ENCODE measurements around the gene PTGR3.

Gene PTGR3

DNA sequence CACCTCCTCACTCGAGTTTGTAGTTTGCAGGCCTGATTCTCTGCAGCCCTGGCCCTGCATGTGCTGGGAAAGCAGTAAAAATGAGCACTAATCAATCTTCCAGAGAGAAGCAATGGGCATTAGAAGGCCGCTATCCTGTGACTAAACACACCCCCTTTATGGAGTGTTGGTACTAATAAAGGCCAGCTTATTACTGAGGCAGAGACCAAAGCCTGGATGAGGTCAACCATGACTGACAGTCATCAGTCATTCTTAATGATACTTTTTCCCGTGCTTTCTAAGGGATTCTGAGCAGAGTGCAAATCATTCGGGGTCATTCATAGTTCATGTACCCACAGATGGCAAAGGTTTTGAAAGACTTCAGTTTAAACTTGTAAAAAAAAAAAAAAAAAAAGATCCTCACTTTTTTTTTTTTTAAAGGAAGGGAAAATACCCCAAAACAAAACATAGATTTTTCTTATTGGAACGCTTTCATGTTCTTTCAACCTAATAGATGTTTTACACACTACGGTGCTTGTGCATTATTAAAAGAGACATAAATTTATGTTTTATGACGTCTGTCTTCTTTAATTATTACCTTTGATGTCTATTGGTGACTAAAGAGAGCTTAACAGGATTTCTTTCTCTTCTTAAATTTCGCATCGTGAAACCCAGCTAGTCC, 14.9 kb upstream of the PTGR3 start:
- no peak overlapping the region for H3K27ac ChIP-seq (ENCODE audit: low read depth, low read length)
- H3K4me3 ChIP-seq (ENCODE audit: low read depth in 1 of 2, low read length in 2 of 2), result no peak overlapping the region
- no peak overlapping the region for H3K9ac ChIP-seq (ENCODE audit: low read depth in 1 of 2, low read length in 2 of 2)
- H3K4me1 ChIP-seq (ENCODE audit: control insufficient read depth in 1 of 2, insufficient read depth in 2 of 2, low read length in 2 of 2), result peaks cover 32 to 42% of the 10 kb centered on the region in 2 donors
- H3K36me3 ChIP-seq (ENCODE audit: control insufficient read depth in 1 of 2, insufficient read depth in 2 of 2, low read length in 2 of 2), result no peaks in the 10 kb centered on the region
- H3K9me3 ChIP-seq (ENCODE audit: control insufficient read depth in 1 of 2, low read length in 2 of 2), result no peaks in the 10 kb centered on the region
- H3K27me3 ChIP-seq (ENCODE audit: control insufficient read depth in 1 of 2, insufficient read depth in 2 of 2, low read length in 2 of 2), result no peaks in the 10 kb centered on the region

DNA sequence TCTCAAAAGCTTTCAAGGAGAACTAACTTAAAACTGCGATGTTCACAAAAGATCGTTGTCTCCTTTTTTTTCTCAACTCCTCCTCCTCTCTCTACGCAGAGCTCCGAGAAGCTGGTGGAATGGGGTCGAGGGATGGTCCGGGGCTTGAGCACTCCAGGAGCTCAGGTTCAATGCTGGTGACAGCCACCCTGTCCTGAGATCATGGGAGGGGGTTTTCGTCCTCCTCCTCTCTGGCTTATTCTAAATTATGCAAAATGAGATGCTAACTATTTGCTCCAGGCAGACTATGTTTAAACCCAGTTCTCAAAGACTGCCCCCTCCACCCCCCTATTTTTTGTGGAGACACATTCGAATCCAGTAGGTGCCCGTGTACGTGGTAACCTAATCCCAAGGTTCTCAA, 13.5 kb upstream of the PTGR3 start:
- Histone ChIP-seq H3K36me3 (ENCODE audit: control insufficient read depth in 1 of 2, insufficient read depth in 2 of 2, low read length in 2 of 2) (no peaks in the 10 kb centered on the region), H3K27ac (ENCODE audit: low read depth, low read length) (no peak overlapping the region), H3K9ac (ENCODE audit: low read depth in 1 of 2, low read length in 2 of 2) (no peak overlapping the region), H3K4me1 (ENCODE audit: control insufficient read depth in 1 of 2, insufficient read depth in 2 of 2, low read length in 2 of 2) (peaks cover 36 to 42% of the 10 kb centered on the region in 2 donors), H3K27me3 (ENCODE audit: control insufficient read depth in 1 of 2, insufficient read depth in 2 of 2, low read length in 2 of 2) (no peaks in the 10 kb centered on the region), H3K4me3 (ENCODE audit: low read depth in 1 of 2, low read length in 2 of 2) (no peak overlapping the region), H3K9me3 (ENCODE audit: control insufficient read depth in 1 of 2, low read length in 2 of 2) (no peaks in the 10 kb centered on the region)

DNA sequence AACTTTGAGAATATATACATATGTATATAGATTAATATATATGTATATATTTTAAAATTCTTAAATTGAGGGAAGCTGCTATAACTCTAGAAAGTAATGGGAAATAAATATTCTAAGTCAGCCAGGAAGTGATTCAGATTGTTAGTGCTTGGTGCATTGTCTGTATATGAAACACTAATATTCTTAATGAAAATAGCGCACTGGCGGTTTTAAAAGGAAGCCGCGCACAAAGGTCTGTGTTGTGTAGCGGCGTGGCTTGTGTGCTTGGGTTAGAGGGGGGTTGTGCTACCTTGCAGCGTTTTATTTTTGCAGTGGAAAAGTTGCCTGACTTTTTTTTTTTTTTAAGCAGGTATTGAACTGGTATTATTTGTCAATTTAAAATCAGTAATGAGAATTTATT, 13.0 kb upstream of the PTGR3 start:
- H3K27ac ChIP-seq (ENCODE audit: low read depth, low read length), result no peak overlapping the region
- H3K4me3 ChIP-seq (ENCODE audit: low read depth in 1 of 2, low read length in 2 of 2), result no peak overlapping the region
- H3K9me3 ChIP-seq (ENCODE audit: control insufficient read depth in 1 of 2, low read length in 2 of 2), result no peaks in the 10 kb centered on the region
- H3K27me3 ChIP-seq (ENCODE audit: control insufficient read depth in 1 of 2, insufficient read depth in 2 of 2, low read length in 2 of 2), result no peaks in the 10 kb centered on the region
- peaks cover 40 to 41% of the 10 kb centered on the region in 2 donors for H3K4me1 ChIP-seq (ENCODE audit: control insufficient read depth in 1 of 2, insufficient read depth in 2 of 2, low read length in 2 of 2)
- no peak overlapping the region for H3K9ac ChIP-seq (ENCODE audit: low read depth in 1 of 2, low read length in 2 of 2)
- H3K36me3 ChIP-seq (ENCODE audit: control insufficient read depth in 1 of 2, insufficient read depth in 2 of 2, low read length in 2 of 2), result no peaks in the 10 kb centered on the region

DNA sequence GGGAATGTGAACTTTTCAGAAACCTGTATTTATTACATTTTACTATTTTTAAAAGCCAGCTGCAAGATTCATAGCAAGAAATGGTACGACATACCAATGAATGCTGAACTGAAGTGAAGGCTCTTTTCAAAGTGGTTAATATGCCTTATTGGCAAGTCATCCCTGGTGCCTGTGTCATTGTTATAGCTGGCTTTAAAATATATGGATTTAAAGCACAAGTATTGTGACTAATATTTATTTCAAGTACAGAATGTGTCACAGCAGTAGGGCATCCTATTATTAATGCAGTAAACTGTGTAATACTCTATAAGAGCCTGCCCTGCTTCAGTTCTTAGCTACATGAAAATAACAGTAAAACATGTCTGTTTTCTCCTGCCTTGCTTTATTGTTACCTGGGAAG, 12.5 kb upstream of the PTGR3 start:
- Histone ChIP-seq H3K27me3 (ENCODE audit: control insufficient read depth in 1 of 2, insufficient read depth in 2 of 2, low read length in 2 of 2) (no peaks in the 10 kb centered on the region), H3K9me3 (ENCODE audit: control insufficient read depth in 1 of 2, low read length in 2 of 2) (no peaks in the 10 kb centered on the region), H3K27ac (ENCODE audit: low read depth, low read length) (no peak overlapping the region), H3K36me3 (ENCODE audit: control insufficient read depth in 1 of 2, insufficient read depth in 2 of 2, low read length in 2 of 2) (no peaks in the 10 kb centered on the region), H3K4me3 (ENCODE audit: low read depth in 1 of 2, low read length in 2 of 2) (no peak overlapping the region), H3K9ac (ENCODE audit: low read depth in 1 of 2, low read length in 2 of 2) (no peak overlapping the region), H3K4me1 (ENCODE audit: control insufficient read depth in 1 of 2, insufficient read depth in 2 of 2, low read length in 2 of 2) (peaks cover 40 to 42% of the 10 kb centered on the region in 2 donors)

DNA sequence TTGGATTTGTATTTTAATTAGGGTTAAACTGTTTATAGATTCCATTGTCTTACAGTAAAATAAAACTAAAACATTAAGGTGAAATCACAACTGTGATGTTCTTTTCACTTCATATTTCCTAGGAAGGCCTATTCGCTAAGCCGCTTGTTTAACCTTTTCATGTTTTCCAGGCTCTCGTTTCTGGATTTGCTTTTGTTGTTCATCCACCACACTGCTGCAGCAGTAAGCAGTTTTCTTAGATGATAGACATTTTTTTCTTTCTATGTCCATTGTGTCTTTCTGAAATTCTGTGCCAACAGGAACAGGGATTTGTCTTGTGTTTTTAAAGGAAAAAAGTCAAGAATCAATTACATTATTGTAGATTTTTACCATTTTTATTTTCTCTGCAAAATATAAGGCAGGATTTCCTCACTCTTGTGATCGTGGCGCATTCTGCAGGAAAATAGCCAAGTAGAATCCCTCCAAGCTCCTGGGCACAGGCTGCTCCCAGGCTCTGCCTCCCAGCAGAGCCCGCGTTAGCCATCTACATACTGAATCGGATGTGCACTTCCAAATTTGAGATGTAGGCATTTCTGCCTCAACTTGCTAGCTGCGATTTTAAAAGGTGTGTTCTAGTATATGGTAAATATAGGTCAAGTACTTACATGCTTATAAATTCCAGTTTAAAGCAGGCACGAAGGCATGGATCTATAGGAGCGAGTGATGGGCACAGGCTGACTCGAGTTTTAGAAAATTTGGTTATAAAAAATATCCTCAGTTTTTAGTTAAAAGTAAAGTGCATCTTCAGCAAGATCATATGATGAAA, 11.8 kb upstream of the PTGR3 start:
- no peaks in the 10 kb centered on the region for H3K27me3 ChIP-seq (ENCODE audit: control insufficient read depth in 1 of 2, insufficient read depth in 2 of 2, low read length in 2 of 2)
- no peaks in the 10 kb centered on the region for H3K9me3 ChIP-seq (ENCODE audit: control insufficient read depth in 1 of 2, low read length in 2 of 2)
- no peak overlapping the region for H3K4me3 ChIP-seq (ENCODE audit: low read depth in 1 of 2, low read length in 2 of 2)
- H3K4me1 ChIP-seq (ENCODE audit: control insufficient read depth in 1 of 2, insufficient read depth in 2 of 2, low read length in 2 of 2), result peaks cover 40 to 45% of the 10 kb centered on the region in 2 donors
- H3K9ac ChIP-seq (ENCODE audit: low read depth in 1 of 2, low read length in 2 of 2), result no peak overlapping the region
- H3K27ac ChIP-seq (ENCODE audit: low read depth, low read length), result no peak overlapping the region
- H3K36me3 ChIP-seq (ENCODE audit: control insufficient read depth in 1 of 2, insufficient read depth in 2 of 2, low read length in 2 of 2), result no peaks in the 10 kb centered on the region

DNA sequence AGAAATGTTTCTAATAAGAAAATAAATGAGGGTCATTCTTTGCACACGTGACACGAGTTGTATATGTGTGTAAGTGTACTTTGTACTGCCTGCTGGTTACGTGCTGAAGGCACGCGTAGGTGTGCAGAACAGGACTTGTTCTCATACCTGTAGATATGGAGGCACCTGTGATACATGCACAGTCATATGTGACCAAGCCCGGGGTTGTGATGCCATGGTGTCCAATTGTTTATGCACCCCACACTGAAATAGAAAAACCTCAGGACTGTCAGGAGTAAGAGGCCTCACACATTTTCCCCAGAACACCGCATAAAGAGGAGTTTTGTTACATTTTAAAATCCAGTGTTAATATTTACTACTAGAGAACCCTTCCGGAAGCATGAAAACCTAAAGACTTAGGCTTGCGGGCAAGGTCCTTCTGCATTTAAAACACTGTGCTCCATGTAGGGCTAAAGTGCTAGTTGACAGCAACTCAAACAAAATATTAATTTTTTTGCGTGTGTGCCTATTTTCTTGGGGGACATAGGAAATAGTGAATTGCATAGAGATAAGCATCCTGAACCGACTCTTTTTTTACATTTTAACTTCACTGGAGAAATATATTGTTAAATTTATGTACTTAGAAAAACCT, 10.9 kb upstream of the PTGR3 start:
- H3K27me3 ChIP-seq (ENCODE audit: control insufficient read depth in 1 of 2, insufficient read depth in 2 of 2, low read length in 2 of 2), result no peaks in the 10 kb centered on the region
- peak overlapping the region in 1 of 2 donors; percentile 11 for H3K4me3 ChIP-seq (ENCODE audit: low read depth in 1 of 2, low read length in 2 of 2)
- H3K9me3 ChIP-seq (ENCODE audit: control insufficient read depth in 1 of 2, low read length in 2 of 2), result no peaks in the 10 kb centered on the region
- H3K36me3 ChIP-seq (ENCODE audit: control insufficient read depth in 1 of 2, insufficient read depth in 2 of 2, low read length in 2 of 2), result no peaks in the 10 kb centered on the region
- no peak overlapping the region for H3K9ac ChIP-seq (ENCODE audit: low read depth in 1 of 2, low read length in 2 of 2)
- H3K27ac ChIP-seq (ENCODE audit: low read depth, low read length), result no peak overlapping the region
- H3K4me1 ChIP-seq (ENCODE audit: control insufficient read depth in 1 of 2, insufficient read depth in 2 of 2, low read length in 2 of 2), result peaks cover 48 to 54% of the 10 kb centered on the region in 2 donors

GRCh38 chr18:75218065-75218923, 9.4 kb upstream of the PTGR3 start:
- no peak overlapping the region for H3K4me3 ChIP-seq (ENCODE audit: low read depth in 1 of 2, low read length in 2 of 2)
- H3K27me3 ChIP-seq (ENCODE audit: control insufficient read depth in 1 of 2, insufficient read depth in 2 of 2, low read length in 2 of 2), result no peaks in the 10 kb centered on the region
- H3K9ac ChIP-seq (ENCODE audit: low read depth in 1 of 2, low read length in 2 of 2), result no peak overlapping the region
- no peaks in the 10 kb centered on the region for H3K36me3 ChIP-seq (ENCODE audit: control insufficient read depth in 1 of 2, insufficient read depth in 2 of 2, low read length in 2 of 2)
- H3K27ac ChIP-seq (ENCODE audit: low read depth, low read length), result no peak overlapping the region
- H3K9me3 ChIP-seq (ENCODE audit: control insufficient read depth in 1 of 2, low read length in 2 of 2), result no peaks in the 10 kb centered on the region
- H3K4me1 ChIP-seq (ENCODE audit: control insufficient read depth in 1 of 2, insufficient read depth in 2 of 2, low read length in 2 of 2), result peaks cover 63 to 68% of the 10 kb centered on the region in 2 donors

- Histone ChIP-seq H3K4me1 (ENCODE audit: control insufficient read depth in 1 of 2, insufficient read depth in 2 of 2, low read length in 2 of 2) (peaks cover 71 to 78% of the 10 kb centered on the region in 2 donors), H3K9me3 (ENCODE audit: control insufficient read depth in 1 of 2, low read length in 2 of 2) (no peaks in the 10 kb centered on the region), H3K4me3 (ENCODE audit: low read depth in 1 of 2, low read length in 2 of 2) (peak overlapping the region in 1 of 2 donors; percentile 43)
Measured at GRCh38 chr18:75216911-75217689, 8.2 kb upstream of the PTGR3 start.

DNA sequence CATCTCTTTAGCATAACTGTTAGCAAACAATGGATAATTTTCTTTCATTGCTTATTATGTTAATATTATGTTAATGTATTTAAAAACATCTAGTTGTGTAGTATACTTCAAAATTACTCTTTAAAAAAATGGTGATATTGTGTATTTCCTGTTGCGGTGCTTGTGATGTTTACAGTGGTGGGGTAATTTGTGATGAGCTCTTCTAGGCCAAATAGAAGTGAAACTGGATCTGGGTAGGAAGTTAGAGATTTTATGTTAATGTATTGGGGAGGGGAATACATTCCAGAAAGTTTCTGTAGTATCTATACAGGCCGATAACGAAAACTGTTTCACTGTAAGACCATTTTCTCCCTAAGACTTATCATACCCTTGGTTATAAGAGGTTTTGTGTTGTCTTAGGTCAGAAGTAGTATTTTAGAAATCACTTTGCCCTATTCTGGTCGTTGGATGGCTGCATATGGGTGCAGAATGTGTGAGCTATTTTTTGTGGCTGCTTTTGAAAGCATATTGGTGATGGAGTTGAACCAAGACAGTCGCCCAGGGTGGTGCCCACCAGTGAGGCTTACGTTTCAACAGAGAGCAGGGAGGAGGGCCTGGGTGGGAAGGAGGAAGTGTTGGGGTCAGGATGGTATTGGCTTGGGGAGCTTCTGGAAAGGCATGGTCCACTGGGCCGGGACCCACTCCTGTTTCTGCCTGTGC, 7.4 kb upstream of the PTGR3 start:
- no peaks in the 10 kb centered on the region for H3K36me3 ChIP-seq (ENCODE audit: control insufficient read depth in 1 of 2, insufficient read depth in 2 of 2, low read length in 2 of 2)
- peaks cover 71 to 78% of the 10 kb centered on the region in 2 donors for H3K4me1 ChIP-seq (ENCODE audit: control insufficient read depth in 1 of 2, insufficient read depth in 2 of 2, low read length in 2 of 2)
- H3K27ac ChIP-seq (ENCODE audit: low read depth, low read length), result peak overlapping the region; percentile 25
- no peaks in the 10 kb centered on the region for H3K27me3 ChIP-seq (ENCODE audit: control insufficient read depth in 1 of 2, insufficient read depth in 2 of 2, low read length in 2 of 2)
- peak overlapping the region in 1 of 2 donors; percentile 43 for H3K4me3 ChIP-seq (ENCODE audit: low read depth in 1 of 2, low read length in 2 of 2)
- H3K9me3 ChIP-seq (ENCODE audit: control insufficient read depth in 1 of 2, low read length in 2 of 2), result no peaks in the 10 kb centered on the region
- H3K9ac ChIP-seq (ENCODE audit: low read depth in 1 of 2, low read length in 2 of 2), result peak overlapping the region in 1 of 2 donors; percentile 4

More at GRCh38 chr18:75216911-75217689, 8.2 kb upstream of the PTGR3 start:
- Histone ChIP-seq H3K27me3 (ENCODE audit: control insufficient read depth in 1 of 2, insufficient read depth in 2 of 2, low read length in 2 of 2) (no peaks in the 10 kb centered on the region), H3K27ac (ENCODE audit: low read depth, low read length) (no peak overlapping the region), H3K36me3 (ENCODE audit: control insufficient read depth in 1 of 2, insufficient read depth in 2 of 2, low read length in 2 of 2) (no peaks in the 10 kb centered on the region), H3K9ac (ENCODE audit: low read depth in 1 of 2, low read length in 2 of 2) (peak overlapping the region in 1 of 2 donors; percentile 4)

All from duodenal mucosa (tissue), 2 donors.